ENCODE results near the gene ACOX1.

ACOX1 gene

DNA sequence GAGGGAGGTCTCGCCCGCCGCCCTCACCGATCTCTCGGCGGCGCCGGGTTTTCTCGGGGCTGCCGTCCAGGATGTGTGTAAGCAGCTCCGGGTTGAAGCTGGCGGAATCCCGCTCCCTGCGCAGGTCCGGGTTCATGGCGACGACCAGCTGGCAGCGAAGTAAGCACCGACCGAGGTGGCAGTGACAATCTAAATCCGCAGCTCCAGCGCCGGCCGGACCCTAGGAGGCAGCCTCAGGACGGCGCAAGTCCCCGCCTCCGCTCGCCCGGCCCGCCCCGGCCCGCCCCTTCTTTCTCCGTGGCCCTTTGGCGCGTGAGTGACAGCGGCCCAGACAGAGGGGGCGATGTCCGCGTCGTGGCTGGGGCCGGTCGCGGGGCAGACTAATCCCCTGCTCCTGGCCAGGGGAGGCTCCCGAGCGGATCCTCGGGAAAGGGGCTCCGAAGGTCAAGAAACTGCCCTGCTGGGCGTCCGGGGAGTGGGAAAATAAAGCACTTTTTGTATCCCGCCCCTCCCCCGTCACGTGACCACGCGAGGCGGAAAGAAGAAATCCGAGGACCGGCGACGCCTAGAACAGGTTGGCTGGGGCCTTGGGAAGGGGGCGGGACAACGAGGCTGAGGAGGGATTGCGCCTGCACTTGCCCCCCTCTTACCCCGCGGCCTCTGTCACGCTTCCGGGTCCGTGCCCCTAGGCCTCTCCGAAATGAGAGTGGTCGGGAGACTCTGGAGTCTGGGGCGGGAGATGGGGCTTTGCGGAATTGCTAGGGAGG lies at the start of gene ACOX1, which contains the start of gene TEN1:
ACOX1 (minus strand) TSS at position 229 of the 767 bp plus-strand sequence; CDS start at position 136, 93 bp downstream.
TEN1 (plus strand) TSS at position 303 of the 767 bp plus-strand sequence. CDS start 6,953 bp downstream, outside the sequence.
- peak; percentile 96 for DNase-seq

DNA sequence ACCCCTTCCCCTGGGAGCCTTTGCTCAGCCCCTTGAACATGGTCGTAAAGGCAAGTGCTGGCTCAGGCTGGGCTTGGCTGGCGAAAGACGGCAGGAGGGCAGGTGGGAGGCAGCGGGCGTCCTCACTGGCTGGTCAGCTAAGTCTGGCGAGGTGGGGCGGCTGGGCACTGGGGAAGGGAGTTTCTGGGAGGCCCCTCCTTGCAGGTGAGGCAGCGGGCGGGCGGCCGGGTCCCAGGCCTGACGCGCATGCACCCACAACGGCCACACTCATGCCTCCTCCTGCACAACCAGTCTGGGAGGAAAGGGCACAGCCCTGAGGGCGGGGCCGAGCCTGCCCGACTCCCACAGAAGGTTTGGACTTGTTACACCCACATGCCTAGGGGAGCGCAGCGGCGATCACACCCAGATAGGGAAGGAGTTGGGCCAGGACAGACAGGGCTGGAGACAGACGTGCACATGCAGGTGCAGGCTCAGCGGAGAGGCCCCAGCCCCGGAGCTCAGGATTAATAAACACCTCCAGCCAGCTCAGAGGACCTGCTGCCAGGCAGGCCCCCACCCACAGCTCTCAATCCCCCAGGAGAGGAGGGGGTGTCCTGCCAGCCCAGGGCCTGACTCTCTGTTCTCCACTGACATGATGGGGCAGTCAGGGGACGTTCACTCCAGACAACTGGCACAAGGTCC lies 48.3 kb upstream of the ACOX1 start, which contains the start of gene EVPL:
EVPL (minus strand) TSS at position 148 of the 681 bp plus-strand sequence; CDS start at position 40, 108 bp downstream.
- DNase-seq: no peak

GRCh38 chr17:76026714-76027158 lies 47.8 kb upstream of the ACOX1 start:
- DNase-seq: no peak

GRCh38 chr17:76025294-76025693 lies 46.3 kb upstream of the ACOX1 start:
- DNase-seq: no peak

- no peak for DNase-seq
Observed at GRCh38 chr17:76024353-76024752, 45.4 kb upstream of the ACOX1 start.

DNA sequence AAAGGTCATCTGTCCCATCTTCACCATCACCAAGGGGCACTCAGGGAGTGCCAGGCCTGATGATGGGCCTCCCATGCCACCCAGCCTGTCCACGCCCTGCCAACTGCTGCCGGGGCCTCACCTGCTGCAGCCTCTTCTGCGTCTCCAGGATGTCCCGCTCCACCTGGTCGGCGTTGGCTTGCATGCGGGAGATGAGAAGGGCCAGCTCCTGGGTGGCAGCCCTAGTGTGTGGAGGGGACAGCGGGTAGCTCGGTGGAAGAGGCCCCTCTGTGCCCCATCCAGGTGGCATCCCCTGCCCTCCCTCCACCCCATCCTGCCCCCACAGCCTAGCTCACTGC lies 44.9 kb upstream of the ACOX1 start:
- no peak for DNase-seq

DNA sequence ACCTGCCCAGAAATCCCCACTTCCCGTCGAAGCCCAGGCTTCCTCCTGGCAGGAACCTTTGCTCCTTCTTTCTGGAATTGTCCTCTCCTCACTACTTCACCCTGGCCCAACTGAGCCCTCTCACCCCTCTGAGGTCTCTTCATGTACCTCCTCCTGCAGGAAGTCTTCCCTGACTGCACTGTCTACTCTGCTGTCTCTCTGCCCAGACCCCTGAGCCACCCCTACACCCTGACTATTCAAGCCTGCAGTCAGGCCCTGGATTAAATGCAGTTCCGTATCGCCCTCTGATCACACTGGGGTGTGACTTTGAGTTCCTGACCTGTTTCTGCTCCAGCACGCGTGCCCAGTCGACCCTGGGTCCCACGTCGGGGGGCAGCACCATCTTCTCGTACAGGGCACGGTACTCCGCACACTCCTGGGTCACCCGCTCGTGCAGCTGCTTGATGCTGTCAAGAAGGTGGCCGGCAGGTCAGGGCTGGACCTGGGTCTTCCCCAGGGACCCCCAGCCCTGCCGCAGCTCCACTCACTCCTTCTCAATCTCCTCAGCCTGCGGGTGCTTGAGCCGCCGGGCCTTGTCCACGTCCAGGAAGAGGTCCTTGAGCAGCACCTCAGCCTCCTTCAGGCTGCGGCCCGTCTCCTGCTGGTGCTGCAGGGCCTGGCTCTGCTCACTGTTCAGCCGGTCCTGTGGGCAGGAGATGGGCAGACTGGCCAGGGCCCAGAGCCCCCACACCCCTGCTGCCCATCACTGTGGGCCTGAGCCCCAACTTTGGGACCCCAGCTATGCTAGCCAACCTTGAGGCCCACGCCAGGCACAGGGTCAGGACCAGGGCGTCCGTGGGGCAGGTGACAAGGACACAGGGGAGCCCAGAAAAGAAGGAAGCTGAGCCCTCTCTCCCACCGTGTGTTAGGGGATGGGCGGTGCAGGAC lies 44.3 kb upstream of the ACOX1 start:
- DNase-seq: no peak

DNA sequence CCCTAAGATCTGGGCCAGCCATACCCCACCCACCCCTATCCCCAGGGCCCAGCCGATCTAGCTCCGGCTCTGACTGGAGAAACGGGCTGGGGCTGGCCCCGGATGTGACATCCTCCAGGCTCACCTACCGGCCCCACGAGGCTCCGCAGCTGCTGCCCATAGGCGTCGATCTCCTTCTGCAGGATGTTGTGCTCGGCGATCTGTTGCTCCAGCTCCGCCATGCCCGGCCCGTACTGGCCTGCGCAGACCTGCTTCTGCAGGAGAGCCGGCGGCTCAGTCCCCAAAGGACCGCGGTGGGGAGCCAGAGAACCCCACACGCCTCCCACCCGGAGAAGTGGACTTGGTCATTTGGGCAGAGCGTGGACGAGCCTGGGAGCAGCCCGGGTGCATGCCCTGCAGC lies 43.3 kb upstream of the ACOX1 start:
- no peak for DNase-seq

DNA sequence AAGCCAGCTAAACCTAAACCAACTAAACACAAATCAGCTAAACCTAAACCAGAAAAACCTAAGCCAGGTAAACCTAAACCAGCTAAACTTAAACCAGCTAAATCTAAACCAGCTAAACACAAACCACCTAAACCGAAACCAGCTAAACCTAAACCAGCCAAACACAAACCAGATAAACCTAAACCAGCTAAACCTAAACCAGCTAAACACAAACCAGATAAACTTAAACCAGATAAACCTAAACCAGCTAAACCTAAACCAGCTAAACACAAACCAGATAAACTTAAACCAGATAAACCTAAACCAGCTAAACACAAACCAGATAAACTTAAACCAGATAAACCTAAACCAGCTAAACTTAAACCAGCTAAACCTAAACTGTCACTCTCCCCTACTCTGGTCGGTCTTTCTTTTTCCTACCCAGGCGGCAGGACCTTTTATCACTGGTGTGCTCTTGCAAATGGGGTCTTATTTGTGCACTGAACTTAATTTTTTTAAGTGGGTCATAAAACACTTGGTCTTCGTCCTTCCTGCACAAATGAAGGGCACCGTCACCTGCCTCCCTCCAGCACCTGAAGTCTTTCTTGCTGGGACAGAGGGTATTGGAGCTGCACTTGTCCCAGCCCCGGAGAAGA lies 41.0 kb upstream of the ACOX1 start:
- DNase-seq: no peak

DNA sequence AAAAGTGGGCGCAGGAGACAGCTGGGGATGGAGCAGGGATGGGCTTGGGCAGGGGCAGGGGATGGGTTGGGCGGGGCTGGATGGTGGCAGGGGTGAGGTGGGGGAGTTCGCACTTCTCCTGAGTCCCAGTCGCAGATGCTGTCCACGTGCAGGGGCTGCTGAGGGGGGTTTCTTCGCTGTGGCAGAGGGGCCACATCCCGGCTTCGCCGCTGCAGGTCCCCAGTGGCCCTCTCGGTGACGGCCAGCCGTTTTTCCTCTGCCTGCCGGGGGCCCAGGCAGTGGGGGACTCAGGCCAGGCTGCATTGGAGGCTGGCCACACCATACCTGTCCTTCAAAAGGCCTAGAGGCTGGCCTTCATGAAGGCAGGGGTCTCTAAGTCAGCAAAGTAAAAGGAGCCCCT lies 39.8 kb upstream of the ACOX1 start:
- no peak for DNase-seq

- DNase-seq: no peak
Observed at GRCh38 chr17:76018340-76018680, 39.3 kb upstream of the ACOX1 start.

GRCh38 chr17:76017481-76018339 lies 38.7 kb upstream of the ACOX1 start:
- DNase-seq: no peak

- no peak for DNase-seq
Observed at GRCh38 chr17:76014925-76015261, 35.9 kb upstream of the ACOX1 start.

- peak; percentile 48 for DNase-seq
Observed at GRCh38 chr17:76014100-76014924, 35.3 kb upstream of the ACOX1 start.

DNA sequence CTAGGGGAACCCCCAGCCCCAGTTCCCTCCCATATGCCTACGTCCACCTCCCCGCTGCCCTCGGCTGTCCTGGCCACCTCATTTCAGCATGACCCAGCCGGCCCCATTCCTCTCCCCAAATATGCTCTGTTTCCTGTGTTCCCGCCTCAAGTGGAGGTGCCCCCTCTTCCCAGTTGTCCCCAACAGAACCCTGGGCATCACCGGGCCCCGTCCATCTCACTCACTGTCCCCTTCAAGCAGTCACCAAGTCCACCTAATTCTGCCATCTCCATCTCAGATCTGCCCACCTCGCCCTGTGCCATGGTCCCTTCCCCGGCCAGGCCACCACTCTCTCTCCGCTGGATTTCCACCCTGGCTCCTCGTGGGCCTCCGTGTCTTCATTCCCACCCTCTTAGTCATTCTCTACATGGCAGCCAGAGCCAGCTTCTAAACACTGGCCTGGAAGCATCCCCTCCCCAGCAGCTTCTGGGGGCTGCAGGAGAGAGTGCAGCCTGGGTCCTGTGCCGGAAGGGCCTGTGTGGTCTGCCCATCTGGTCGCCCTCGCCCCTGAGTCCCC lies 34.5 kb upstream of the ACOX1 start:
- DNase-seq: no peak

- no peak for DNase-seq
Observed at GRCh38 chr17:76011951-76012350, 33.0 kb upstream of the ACOX1 start.

GRCh38 chr17:76009969-76010661 lies 31.1 kb upstream of the ACOX1 start:
- DNase-seq: no peak

DNA sequence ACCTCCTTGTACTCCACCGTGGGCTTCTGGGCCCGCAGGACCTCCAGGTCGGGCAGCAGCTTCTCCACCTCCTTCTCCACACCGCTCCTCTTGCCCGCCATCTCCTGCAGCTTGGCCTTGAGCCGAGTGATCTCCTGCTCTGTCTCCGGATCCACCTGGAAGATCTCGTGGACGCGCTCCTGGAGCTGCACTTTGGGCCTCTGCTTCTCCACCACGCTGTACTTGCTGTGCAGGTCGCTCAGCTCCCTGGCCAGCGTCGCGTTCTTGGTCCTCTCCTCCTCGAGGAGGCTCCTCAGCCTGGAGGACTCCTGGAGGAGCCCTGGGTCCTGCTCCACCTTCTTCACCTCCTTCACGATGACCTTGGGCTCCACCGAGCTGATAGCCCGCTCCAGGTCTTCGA lies 30.5 kb upstream of the ACOX1 start:
- DNase-seq: no peak

DNA sequence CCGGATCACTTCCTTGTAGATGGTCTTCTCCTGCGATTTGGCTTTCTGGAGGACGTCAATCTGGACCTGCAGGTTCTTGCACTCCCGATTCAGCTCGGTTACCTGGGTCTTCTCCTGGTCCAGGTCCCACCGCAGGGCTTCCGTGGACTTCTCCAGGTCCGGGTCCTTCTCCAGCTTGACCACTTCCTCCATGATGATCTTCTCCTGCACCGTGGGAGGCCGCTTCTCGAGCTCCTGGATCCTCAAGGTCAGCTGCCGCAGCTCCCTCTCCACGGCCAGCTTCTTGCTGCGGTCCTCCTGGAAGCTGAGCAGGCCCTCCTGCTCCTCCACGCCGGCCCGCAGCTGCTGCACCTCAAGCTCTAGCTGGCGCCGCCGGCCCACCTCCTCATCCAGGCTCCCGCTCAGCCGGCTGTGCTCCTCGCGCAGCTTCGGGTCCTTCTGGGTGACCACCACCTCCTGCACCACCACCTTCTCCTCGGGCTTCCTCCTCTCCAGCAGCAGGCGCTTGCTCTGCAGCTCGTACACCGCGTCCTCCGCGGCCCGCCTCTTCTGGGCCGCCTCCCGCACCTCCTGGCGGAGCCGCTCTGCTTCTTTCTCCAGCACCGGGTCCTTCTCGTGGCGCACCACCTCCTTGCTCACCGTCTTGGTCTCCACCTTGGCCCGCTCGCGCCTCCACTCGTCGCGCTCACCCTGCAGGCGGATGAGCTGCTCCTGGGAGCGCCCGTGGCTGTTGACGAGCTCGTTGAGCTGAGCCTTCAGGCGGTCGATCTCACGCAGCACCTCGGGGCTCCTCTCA lies 29.9 kb upstream of the ACOX1 start:
- DNase-seq: no peak
